Neural cell (in vitro differentiated cells): Measurements from ENCODE around the gene STX1A. TPM values are rescaled to one million over a fixed set of nuclear protein-coding genes. Genes with fewer than 3 reads are reported as not detected.
"Not testable (repeated sequence)": the region's sequence is repeated elsewhere in the genome, so short reads cannot be mapped to it uniquely, and the experiment has no call there.

ENCODE experiments used
- H2AFZ ChIP-seq: fragments of 200-600, 300-800 bp; sonication (generic), shearing (Covaris generic); 2 replicates; pipeline ENCODE4 v1.6.0; 2014; ENCODE audit warnings: low read depth, mild to moderate bottlenecking, antibody characterized with exemption, low read length, moderate library complexity
- H3F3A ChIP-seq: fragments of 200-600 bp; shearing (Covaris generic); 2 replicates; pipeline ENCODE4 v1.6.1; 2016; ENCODE audit warnings: mild to moderate bottlenecking, moderate library complexity, mixed read lengths, antibody characterized with exemption, low read length; ENCODE audit not compliant: insufficient read depth, poor library complexity, severe bottlenecking
- H3K27ac ChIP-seq: fragments of 200-600, 300-800 bp; sonication (generic), shearing (Covaris generic); 2 replicates; pipeline ENCODE4 v1.5.1; 2014; ENCODE audit warnings: mild to moderate bottlenecking, low read length, moderate library complexity
- H3K27me3 ChIP-seq: fragments of 300-800, 200-600 bp; sonication (generic), shearing (Covaris generic); 2 replicates; pipeline ENCODE4 v1.6.0; 2014; ENCODE audit warnings: mild to moderate bottlenecking, low read depth, low read length, moderate library complexity; ENCODE audit not compliant: insufficient read depth
- H3K36me3 ChIP-seq: fragments of 300-800, 200-600 bp; sonication (generic), shearing (Covaris generic); 2 replicates; pipeline ENCODE4 v1.5.1; 2014; ENCODE audit warnings: mild to moderate bottlenecking, antibody characterized with exemption, low read length, moderate library complexity; ENCODE audit not compliant: insufficient read depth
- H3K4me2 ChIP-seq: fragments of 300-800, 200-600 bp; sonication (generic), shearing (Covaris generic); 2 replicates; pipeline ENCODE4 v1.6.0; 2014; ENCODE audit warnings: mild to moderate bottlenecking, low read length
- H3K4me3 ChIP-seq: fragments of 300-800, 200-600 bp; sonication (generic), shearing (Covaris generic); 2 replicates; pipeline ENCODE4 v1.5.1; 2014; ENCODE audit warnings: mild to moderate bottlenecking, low read length, moderate library complexity
- H3K79me2 ChIP-seq: fragments of 200-600 bp; shearing (Covaris generic); replicated peaks from 2 replicates; pipeline ENCODE4 v1.6.0; 2014; ENCODE audit warnings: mild to moderate bottlenecking, low read length, moderate library complexity; ENCODE audit not compliant: insufficient read depth
- H3K9ac ChIP-seq: fragments of 300-800, 200-600 bp; sonication (generic), shearing (Covaris generic); 2 replicates; pipeline ENCODE4 v1.6.1; 2016; ENCODE audit warnings: mild to moderate bottlenecking, low read length, mixed read lengths
- H3K9me2 ChIP-seq: fragments of 200-600 bp; shearing (Covaris generic); 2 replicates; pipeline ENCODE4 v1.6.1; 2016; ENCODE audit warnings: mild to moderate bottlenecking, low read length, mixed read lengths; ENCODE audit not compliant: insufficient read depth
- H3K9me3 ChIP-seq: fragments of 200-600, 300-800 bp; sonication (generic), shearing (Covaris generic); 2 replicates; pipeline ENCODE4 v1.6.1; 2016; ENCODE audit warnings: mild to moderate bottlenecking, mixed run types, low read length, moderate library complexity, mixed read lengths
- H4K20me1 ChIP-seq: fragments of 200-600 bp; shearing (Covaris generic); 2 replicates; pipeline ENCODE4 v1.6.1; 2016; ENCODE audit warnings: mild to moderate bottlenecking, mixed run types; ENCODE audit not compliant: insufficient read depth
- CTCF ChIP-seq: fragments of 450-650 bp; IDR thresholded peaks from 2 replicates; pipeline ENCODE4 v1.5.1; 2014; ENCODE audit warnings: antibody characterized with exemption, mild to moderate bottlenecking, moderate library complexity; ENCODE audit not compliant: poor library complexity, severe bottlenecking
- EP300 ChIP-seq: fragments of 450-650 bp; conservative IDR thresholded peaks from 2 replicates; pipeline ENCODE4 v1.6.1; 2014; ENCODE audit warnings: antibody characterized with exemption, mild to moderate bottlenecking, moderate library complexity; ENCODE audit not compliant: poor library complexity, severe bottlenecking
- EZH2 ChIP-seq: fragments of 200-600, 300-800 bp; shearing (Covaris generic), sonication (generic); IDR thresholded peaks from 2 replicates; pipeline ENCODE4 v1.6.1; 2014; ENCODE audit warnings: antibody characterized with exemption, low read length, borderline replicate concordance, mild to moderate bottlenecking; ENCODE audit not compliant: insufficient read depth, poor library complexity, severe bottlenecking
- MXI1 ChIP-seq: fragments of 450-650 bp; conservative IDR thresholded peaks from 2 replicates; pipeline ENCODE4 v1.6.1; 2014; ENCODE audit warnings: antibody characterized with exemption, mild to moderate bottlenecking; ENCODE audit not compliant: poor library complexity, severe bottlenecking
- POLR2AphosphoS5 ChIP-seq: IDR thresholded peaks from 2 replicates; pipeline ENCODE4 v1.6.1; 2012
- RAD21 ChIP-seq: fragments of 450-650 bp; conservative IDR thresholded peaks from 2 replicates; pipeline ENCODE4 v1.6.1; 2014; ENCODE audit warnings: antibody characterized with exemption, mild to moderate bottlenecking, moderate library complexity
- SMC3 ChIP-seq: fragments of 450-650 bp; conservative IDR thresholded peaks from 2 replicates; pipeline ENCODE4 v1.6.1; 2014; ENCODE audit warnings: antibody characterized with exemption, mild to moderate bottlenecking, moderate library complexity; ENCODE audit not compliant: poor library complexity
- TAF1 ChIP-seq: IDR thresholded peaks from 2 replicates; pipeline ENCODE4 v1.6.1; 2012; ENCODE audit warnings: low read depth
- polyA plus RNA-seq: library from polyadenylated mRNA; depleted of rRNA; stranded (reverse); fragments of >200 nt; gene quantifications from 2 replicates; pipeline ENCODE4 v1.2.3, GENCODE V29; 2014
- TF ChIP-seq, protein P1 (sequence below): IDR thresholded peaks from 2 replicates; pipeline ENCODE4 v1.6.1; 2012; ENCODE audit warnings: borderline replicate concordance

Gene STX1A
- polyA plus RNA-seq, 1 donor from 2014 or later: 123 TPM

GRCh38 chr7:73722785-73723184 lies 3.3 kb upstream of the STX1A start (continued):
- no peak for TF ChIP-seq EZH2

DNA sequence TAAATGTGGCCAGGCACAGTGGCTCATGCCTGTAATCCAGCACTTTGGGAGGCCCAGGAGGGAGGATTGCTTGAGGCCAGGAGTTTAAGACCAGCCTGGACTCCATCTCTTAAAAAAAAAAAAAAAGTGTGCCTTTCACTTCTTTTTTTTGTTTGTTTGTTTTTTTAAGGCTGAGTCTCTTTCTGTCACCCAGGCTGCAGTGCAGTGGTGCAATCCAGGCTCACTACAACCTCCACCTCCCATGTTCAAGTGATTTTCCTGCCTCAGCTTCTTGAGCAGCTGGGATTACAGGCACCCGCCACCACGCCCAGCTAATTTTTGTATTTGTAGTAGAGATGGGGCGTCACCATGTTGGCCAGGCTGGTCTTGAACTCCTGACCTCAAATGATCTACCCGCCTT lies 2.7 kb upstream of the STX1A start:
- not testable (repeated sequence) for H2AFZ ChIP-seq, H4K20me1 ChIP-seq, H3K9me2 ChIP-seq, H3K4me2 ChIP-seq, H3K27me3 ChIP-seq, H3K9me3 ChIP-seq, H3F3A ChIP-seq, H3K4me3 ChIP-seq, H3K36me3 ChIP-seq, H3K27ac ChIP-seq, H3K9ac ChIP-seq
- peaks cover 10% of the 10 kb centered on the region for H3K79me2 ChIP-seq

DNA sequence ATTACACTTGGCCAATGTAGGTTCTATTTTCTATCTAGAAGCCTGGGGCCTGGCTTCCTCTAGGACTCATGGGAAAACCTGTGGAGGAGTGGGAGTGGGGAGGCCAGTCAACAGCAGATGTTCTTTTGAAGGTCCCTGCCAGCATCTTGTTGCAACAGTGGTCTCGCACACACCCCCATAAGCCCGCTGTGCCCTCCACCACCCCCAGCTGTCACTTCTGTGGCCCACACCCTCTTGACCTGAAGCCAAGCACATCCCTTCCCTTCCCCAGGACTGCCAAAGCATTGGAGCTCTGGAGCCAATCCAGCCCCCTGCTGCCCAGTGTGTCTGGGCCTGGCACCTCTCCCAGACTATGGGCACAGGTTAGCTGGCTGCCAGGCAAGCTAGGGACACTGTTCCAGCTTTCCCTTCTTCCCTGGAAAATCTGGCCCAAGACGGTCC lies 1.9 kb upstream of the STX1A start:
- no peaks in the 10 kb centered on the region for H3K36me3 ChIP-seq
- H2AFZ ChIP-seq: no peak overlapping the region
- no peak overlapping the region for H3K9ac ChIP-seq
- H3F3A ChIP-seq: no peaks in the 10 kb centered on the region
- no peak overlapping the region for H3K4me2 ChIP-seq
- H3K27me3 ChIP-seq: peaks cover 5% of the 10 kb centered on the region
- TF ChIP-seq EZH2: no peak
- TF ChIP-seq RAD21: no peak
- TF ChIP-seq TAF1: no peak
- no peak for TF ChIP-seq EP300
- TF ChIP-seq MXI1: no peak
- TF ChIP-seq CTCF: no peak
- TF ChIP-seq, protein P1, sequence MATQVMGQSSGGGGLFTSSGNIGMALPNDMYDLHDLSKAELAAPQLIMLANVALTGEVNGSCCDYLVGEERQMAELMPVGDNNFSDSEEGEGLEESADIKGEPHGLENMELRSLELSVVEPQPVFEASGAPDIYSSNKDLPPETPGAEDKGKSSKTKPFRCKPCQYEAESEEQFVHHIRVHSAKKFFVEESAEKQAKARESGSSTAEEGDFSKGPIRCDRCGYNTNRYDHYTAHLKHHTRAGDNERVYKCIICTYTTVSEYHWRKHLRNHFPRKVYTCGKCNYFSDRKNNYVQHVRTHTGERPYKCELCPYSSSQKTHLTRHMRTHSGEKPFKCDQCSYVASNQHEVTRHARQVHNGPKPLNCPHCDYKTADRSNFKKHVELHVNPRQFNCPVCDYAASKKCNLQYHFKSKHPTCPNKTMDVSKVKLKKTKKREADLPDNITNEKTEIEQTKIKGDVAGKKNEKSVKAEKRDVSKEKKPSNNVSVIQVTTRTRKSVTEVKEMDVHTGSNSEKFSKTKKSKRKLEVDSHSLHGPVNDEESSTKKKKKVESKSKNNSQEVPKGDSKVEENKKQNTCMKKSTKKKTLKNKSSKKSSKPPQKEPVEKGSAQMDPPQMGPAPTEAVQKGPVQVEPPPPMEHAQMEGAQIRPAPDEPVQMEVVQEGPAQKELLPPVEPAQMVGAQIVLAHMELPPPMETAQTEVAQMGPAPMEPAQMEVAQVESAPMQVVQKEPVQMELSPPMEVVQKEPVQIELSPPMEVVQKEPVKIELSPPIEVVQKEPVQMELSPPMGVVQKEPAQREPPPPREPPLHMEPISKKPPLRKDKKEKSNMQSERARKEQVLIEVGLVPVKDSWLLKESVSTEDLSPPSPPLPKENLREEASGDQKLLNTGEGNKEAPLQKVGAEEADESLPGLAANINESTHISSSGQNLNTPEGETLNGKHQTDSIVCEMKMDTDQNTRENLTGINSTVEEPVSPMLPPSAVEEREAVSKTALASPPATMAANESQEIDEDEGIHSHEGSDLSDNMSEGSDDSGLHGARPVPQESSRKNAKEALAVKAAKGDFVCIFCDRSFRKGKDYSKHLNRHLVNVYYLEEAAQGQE: no peak
- no peak for TF ChIP-seq POLR2AphosphoS5
- TF ChIP-seq SMC3: no peak
- no peaks in the 10 kb centered on the region for H3K9me2 ChIP-seq
- H3K4me3 ChIP-seq: no peak overlapping the region
- H3K27ac ChIP-seq: no peak overlapping the region
- H4K20me1 ChIP-seq: no peaks in the 10 kb centered on the region
- peaks cover 10% of the 10 kb centered on the region for H3K79me2 ChIP-seq
- no peaks in the 10 kb centered on the region for H3K9me3 ChIP-seq

- not testable (repeated sequence) for H3K9me2 ChIP-seq, H3K27me3 ChIP-seq, H3K4me2 ChIP-seq, H3F3A ChIP-seq, H3K27ac ChIP-seq, H4K20me1 ChIP-seq, H2AFZ ChIP-seq, H3K36me3 ChIP-seq, H3K4me3 ChIP-seq, H3K9ac ChIP-seq, H3K9me3 ChIP-seq
- H3K79me2 ChIP-seq: peaks cover 10% of the 10 kb centered on the region
Measured at GRCh38 chr7:73720443-73720842, 974 bp upstream of the STX1A start.
